PC-3 (cell line): ENCODE measurements around the gene ATXN10. TPM values are rescaled to one million over a fixed set of nuclear protein-coding genes. Genes with fewer than 3 reads are reported as not detected.
A peak's percentile ranks its signal among the peaks of the same experiment; 100 is the strongest.

Source experiments
- ATAC-seq: fragments of 200-7000 bp; cut with Tn5 transposase; 2 replicates; pipeline ENCODE4 v1.9.1; 2020; ENCODE audit warnings: mild to moderate bottlenecking, moderate library complexity
- BruUV-seq: library from RNA; stranded (reverse); fragments of 400-500 nt; replicated peaks from 2 replicates; lab custom pipeline; 2021; lab: Mats Ljungman, UMichigan
- CTCF ChIA-PET: fragments of 300-600 bp; sonication (Branson Sonifier 250); formaldehyde crosslinking; loops from one replicate; lab custom pipeline; 2022; ENCODE audit warnings: antibody characterized with exemption; lab: Charles Lee
- POLR2A ChIA-PET: fragments of 300-600 bp; sonication (Branson Sonifier 250); formaldehyde crosslinking; loops from one replicate; lab custom pipeline; 2022; ENCODE audit warnings: antibody characterized with exemption; ENCODE audit not compliant: unreplicated experiment; lab: Charles Lee
- DNase-seq: peaks from one replicate; pipeline ENCODE4 v3.0.0-alpha.2; 2015
- H2AFZ ChIP-seq: fragments of 300-600 bp; sonication (generic); 2 replicates; pipeline ENCODE4 v1.6.0; 2016; ENCODE audit warnings: antibody characterized with exemption, low read length
- H3F3A ChIP-seq: fragments of 300-600 bp; sonication (generic); one replicate; pipeline ENCODE4 v1.6.0; 2017; ENCODE audit warnings: antibody characterized with exemption, low read length, control low read depth, mild to moderate bottlenecking; ENCODE audit not compliant: unreplicated experiment
- H3K27ac ChIP-seq: fragments of 300-600 bp; sonication (generic); 2 replicates; pipeline ENCODE4 v1.5.1; 2016; ENCODE audit warnings: mild to moderate bottlenecking, low read length
- H3K27me3 ChIP-seq: fragments of 300-600 bp; sonication (generic); 2 replicates; pipeline ENCODE4 v1.6.1; 2016; ENCODE audit warnings: low read length, mixed read lengths
- H3K36me3 ChIP-seq: fragments of 300-600 bp; sonication (generic); 2 replicates; pipeline ENCODE4 v1.6.1; 2016; ENCODE audit warnings: low read depth, mixed run types, low read length, mixed read lengths
- H3K4me1 ChIP-seq: fragments of 300-600 bp; sonication (generic); 2 replicates; pipeline ENCODE4 v1.5.1; 2016; ENCODE audit warnings: low read length; ENCODE audit not compliant: insufficient read depth
- H3K4me2 ChIP-seq: fragments of 300-600 bp; sonication (generic); 2 replicates; pipeline ENCODE4 v1.6.0; 2016; ENCODE audit warnings: low read length
- H3K4me3 ChIP-seq: fragments of 300-600 bp; sonication (generic); 2 replicates; pipeline ENCODE4 v1.5.1; 2016; ENCODE audit warnings: mild to moderate bottlenecking, low read length, mixed read lengths
- H3K79me2 ChIP-seq: fragments of 300-600 bp; sonication (generic); 2 replicates; pipeline ENCODE4 v1.6.1; 2017; ENCODE audit warnings: low read length, mixed read lengths
- H3K9ac ChIP-seq: fragments of 300-600 bp; sonication (generic); 2 replicates; pipeline ENCODE4 v1.6.0; 2016; ENCODE audit warnings: mild to moderate bottlenecking, low read length
- H3K9me2 ChIP-seq: fragments of 300-600 bp; sonication (generic); replicated peaks from 2 replicates; pipeline ENCODE4 v1.6.1; 2016; ENCODE audit warnings: mixed run types, low read length, mixed read lengths
- H3K9me3 ChIP-seq: fragments of 300-600 bp; sonication (generic); 2 replicates; pipeline ENCODE4 v1.6.1; 2016; ENCODE audit warnings: low read length, mixed read lengths
- H4K20me1 ChIP-seq: fragments of 300-600 bp; sonication (generic); 2 replicates; pipeline ENCODE4 v1.6.1; 2016; ENCODE audit warnings: low read length, mixed read lengths
- CTCF ChIP-seq: fragments of 300-600 bp; sonication (generic); conservative IDR thresholded peaks from 2 replicates; pipeline ENCODE4 v1.5.1; 2017; ENCODE audit warnings: antibody characterized with exemption, low read depth, mild to moderate bottlenecking, low read length
- EZH2 ChIP-seq: fragments of 300-600 bp; sonication (generic); IDR thresholded peaks from one replicate; pipeline ENCODE4 v1.6.1; 2017; ENCODE audit warnings: antibody characterized with exemption, mild to moderate bottlenecking, low read length; ENCODE audit not compliant: unreplicated experiment
- EZH2phosphoT487 ChIP-seq: fragments of 300-600 bp; sonication (generic); IDR thresholded peaks from 2 replicates; pipeline ENCODE4 v1.6.1; 2018; ENCODE audit warnings: mild to moderate bottlenecking, antibody characterized with exemption, low read length, borderline replicate concordance
- intact Hi-C: fragments of 100-400 bp; cut with micrococcal nuclease; formaldehyde crosslinking; loops from 2 replicates; pipeline ENCODE4 v1.9.0; 2023
- total RNA-seq: library from RNA; depleted of rRNA; stranded (reverse); fragments of >200 nt; gene quantifications from 2 replicates; pipeline ENCODE4 v1.2.3, GENCODE V29; 2014

The ATXN10 gene
- total RNA-seq, 1 experiment from 2014 or later, result 40.6 TPM

DNA sequence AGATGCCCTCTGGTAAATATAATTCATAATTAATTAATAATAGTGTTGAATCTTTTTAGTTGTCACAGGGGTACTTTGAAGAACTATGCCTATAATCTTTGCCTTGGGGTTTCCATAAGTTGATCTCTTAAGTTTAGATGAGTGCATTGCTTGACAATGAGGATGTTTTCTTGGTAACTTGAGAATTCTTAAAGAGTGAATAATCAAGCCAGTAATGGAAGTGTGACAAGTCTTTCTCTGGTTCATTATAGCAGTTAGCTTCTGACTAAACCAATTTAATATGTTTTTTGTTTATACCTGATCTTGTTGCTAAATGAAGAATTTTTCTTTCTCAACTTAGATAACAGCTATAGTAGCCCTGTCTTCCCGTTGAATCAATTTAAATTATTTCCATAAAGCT, 46.2 kb downstream of the ATXN10 start:
- H3K4me1 ChIP-seq, result peaks cover 17% of the 10 kb centered on the region
- ATAC-seq (peak; percentile 59), DNase-seq (peak; percentile 37)
- H3K27me3 ChIP-seq, result no peaks in the 10 kb centered on the region
- BruUV-seq, result no TSS peak
- H3K9me2 ChIP-seq, result no peaks in the 10 kb centered on the region
- intact Hi-C loops, result no loop called here
- H3K27ac ChIP-seq, result peak overlapping the region; percentile 16; the same call in 1 of the 2 replicates
- H3K36me3 ChIP-seq, result peaks cover 25% of the 10 kb centered on the region; the same call in 1 of the 2 replicates
- ChIA-PET POLR2A (interaction anchor here (0.6 kb wide), 1 partner anchor 358 kb away, joined by 3 read pairs; no protein-coding TSS in a partner anchor), CTCF (no interaction called here)
- no peaks in the 10 kb centered on the region for H4K20me1 ChIP-seq
- H3K79me2 ChIP-seq, result peaks cover 50% of the 10 kb centered on the region
- H3K4me2 ChIP-seq, result no peak overlapping the region
- no peaks in the 10 kb centered on the region for H3F3A ChIP-seq
- H3K4me3 ChIP-seq, result no peak overlapping the region
- no peak overlapping the region for H3K9ac ChIP-seq
- H2AFZ ChIP-seq, result no peak overlapping the region
- TF ChIP-seq EZH2 (no peak), EZH2phosphoT487 (no peak), CTCF (no peak)
- H3K9me3 ChIP-seq, result no peaks in the 10 kb centered on the region

DNA sequence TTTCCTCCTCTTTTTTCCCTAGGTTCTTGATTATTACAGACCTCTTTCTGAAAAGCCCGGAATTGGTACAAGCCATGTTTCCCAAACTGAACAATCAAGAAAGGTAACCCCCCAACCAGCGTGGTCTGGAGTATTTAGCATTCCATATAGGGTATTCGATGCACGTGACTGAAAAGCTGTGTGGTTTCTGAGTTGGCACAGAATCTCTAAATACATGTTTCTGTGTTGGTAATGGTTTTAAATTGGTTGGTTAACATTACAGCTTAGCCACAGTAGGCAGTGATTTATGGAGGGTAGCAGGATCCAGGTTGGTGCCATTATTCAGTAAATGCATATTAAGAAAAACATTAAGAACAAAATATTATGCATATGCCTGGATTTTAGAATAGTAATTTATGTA, 46.8 kb downstream of the ATXN10 start:
- H3K9me2 ChIP-seq, result no peaks in the 10 kb centered on the region
- H3K4me3 ChIP-seq, result no peak overlapping the region
- H4K20me1 ChIP-seq, result no peaks in the 10 kb centered on the region
- no peaks in the 10 kb centered on the region for H3F3A ChIP-seq
- ATAC-seq (no peak), DNase-seq (no peak)
- CTCF ChIA-PET, result no interaction called here
- TF ChIP-seq CTCF, result no peak
- no peak for TF ChIP-seq EZH2
- no peak for TF ChIP-seq EZH2phosphoT487
- H3K36me3 ChIP-seq, result peaks cover 21% of the 10 kb centered on the region; the same call in 1 of the 2 replicates
- no TSS peak for BruUV-seq
- POLR2A ChIA-PET, result no interaction called here
- peak overlapping the region; percentile 16; the same call in 1 of the 2 replicates for H3K27ac ChIP-seq
- H3K27me3 ChIP-seq, result no peaks in the 10 kb centered on the region
- peaks cover 17% of the 10 kb centered on the region for H3K4me1 ChIP-seq
- no peak overlapping the region for H2AFZ ChIP-seq
- no peak overlapping the region for H3K9ac ChIP-seq
- intact Hi-C loops, result no loop called here
- no peaks in the 10 kb centered on the region for H3K9me3 ChIP-seq
- H3K4me2 ChIP-seq, result no peak overlapping the region
- H3K79me2 ChIP-seq, result peaks cover 48% of the 10 kb centered on the region; the same call in 1 of the 2 replicates

- TF ChIP-seq CTCF (no peak), EZH2phosphoT487 (no peak), EZH2 (no peak)
- no peaks in the 10 kb centered on the region for H3F3A ChIP-seq
- ChIA-PET POLR2A (interaction anchor here (0.6 kb wide), 1 partner anchor 57 kb away, joined by 3 read pairs; no protein-coding TSS in a partner anchor), CTCF (no interaction called here)
- no peaks in the 10 kb centered on the region for H3K27me3 ChIP-seq
- H3K4me3 ChIP-seq, result no peak overlapping the region
- no peak overlapping the region for H3K4me2 ChIP-seq
- no peak overlapping the region for H3K27ac ChIP-seq
- intact Hi-C loops, result no loop called here
- H3K9me2 ChIP-seq, result no peaks in the 10 kb centered on the region
- H3K9me3 ChIP-seq, result no peaks in the 10 kb centered on the region
- H3K4me1 ChIP-seq, result peaks cover 20% of the 10 kb centered on the region
- H3K79me2 ChIP-seq, result peaks cover 52% of the 10 kb centered on the region
- DNase-seq (no peak), ATAC-seq (no peak)
- H3K9ac ChIP-seq, result no peak overlapping the region
- H2AFZ ChIP-seq, result no peak overlapping the region
- H4K20me1 ChIP-seq, result no peaks in the 10 kb centered on the region
- peaks cover 20% of the 10 kb centered on the region; the same call in 1 of the 2 replicates for H3K36me3 ChIP-seq
- BruUV-seq, result no TSS peak
Observed at GRCh38 chr22:45720839-45721378, 49.3 kb downstream of the ATXN10 start.
